Activated CD4-positive, CD25-positive, alpha-beta regulatory T cell treated with anti-CD3 and anti-CD28 coated beads, Interleukin-2, amount 50 U/mL, for 72 hours (primary cell): ENCODE data around the gene DGKD.

ENCODE experiments used
- DNase-seq: peaks from one replicate; pipeline ENCODE4 v3.0.0; 2021

Gene DGKD

GRCh38 chr2:233481368-233482142 lies 127.3 kb downstream of the DGKD start:
- DNase-seq, result no peak

DNA sequence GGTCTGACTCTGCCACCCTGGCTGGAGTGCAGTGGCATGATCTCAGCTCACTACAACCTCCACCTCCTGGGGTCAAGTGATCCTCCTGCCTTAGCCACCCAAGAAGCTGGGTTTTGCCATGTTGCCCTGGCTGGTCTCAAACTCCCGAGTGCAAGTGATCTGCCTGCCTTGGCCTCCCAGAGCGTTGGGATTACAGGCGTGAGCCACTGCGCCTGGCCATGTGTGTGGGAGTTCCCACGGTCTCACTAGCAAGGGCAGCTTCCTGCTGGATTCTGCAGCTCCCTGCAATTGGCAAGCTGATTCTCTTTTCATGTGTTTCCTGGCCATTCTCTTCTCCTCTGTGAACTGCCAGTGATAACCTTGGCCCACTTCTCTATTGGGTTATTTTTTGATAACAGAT lies 128.3 kb downstream of the DGKD start:
- DNase-seq, result no peak

GRCh38 chr2:233485726-233486125 lies 131.4 kb downstream of the DGKD start:
- DNase-seq, result no peak

GRCh38 chr2:233486357-233486756 lies 132.1 kb downstream of the DGKD start:
- DNase-seq, result no peak

DNA sequence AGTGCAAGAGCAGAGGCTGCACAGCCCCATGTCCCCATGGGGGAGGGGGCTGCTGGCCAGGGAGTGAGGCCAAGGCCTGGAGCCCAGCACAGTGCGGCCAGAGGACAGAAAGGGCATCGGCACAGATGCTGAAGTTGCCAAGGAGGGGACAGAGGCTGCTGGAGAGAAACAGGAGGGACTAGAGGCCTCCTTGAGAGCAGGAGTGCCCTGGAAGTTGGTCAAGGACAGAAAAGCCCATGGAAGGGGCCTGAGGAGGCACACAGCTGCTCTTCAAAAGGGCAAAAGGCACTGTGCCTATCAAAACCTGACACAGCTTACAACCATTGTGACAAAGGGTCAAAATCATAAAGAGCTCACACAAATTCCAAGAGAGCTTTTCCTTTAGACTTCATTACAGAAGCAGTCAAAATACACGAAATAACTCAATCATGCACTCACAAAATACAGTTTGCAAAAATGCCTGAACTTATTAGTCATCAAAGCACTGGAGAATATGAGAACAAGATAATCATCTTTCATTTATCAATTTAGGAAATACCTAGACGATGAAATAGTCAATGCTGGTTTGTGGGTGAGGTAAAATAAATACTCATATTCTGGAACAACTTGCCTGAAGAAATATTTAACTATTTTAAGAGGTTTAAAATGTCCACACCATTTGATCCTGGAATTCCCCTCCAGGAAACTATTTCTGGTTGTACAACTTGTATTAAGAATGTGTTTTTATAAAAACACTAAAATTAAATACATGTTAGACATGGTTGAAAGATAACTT lies 132.7 kb downstream of the DGKD start:
- no peak for DNase-seq

DNA sequence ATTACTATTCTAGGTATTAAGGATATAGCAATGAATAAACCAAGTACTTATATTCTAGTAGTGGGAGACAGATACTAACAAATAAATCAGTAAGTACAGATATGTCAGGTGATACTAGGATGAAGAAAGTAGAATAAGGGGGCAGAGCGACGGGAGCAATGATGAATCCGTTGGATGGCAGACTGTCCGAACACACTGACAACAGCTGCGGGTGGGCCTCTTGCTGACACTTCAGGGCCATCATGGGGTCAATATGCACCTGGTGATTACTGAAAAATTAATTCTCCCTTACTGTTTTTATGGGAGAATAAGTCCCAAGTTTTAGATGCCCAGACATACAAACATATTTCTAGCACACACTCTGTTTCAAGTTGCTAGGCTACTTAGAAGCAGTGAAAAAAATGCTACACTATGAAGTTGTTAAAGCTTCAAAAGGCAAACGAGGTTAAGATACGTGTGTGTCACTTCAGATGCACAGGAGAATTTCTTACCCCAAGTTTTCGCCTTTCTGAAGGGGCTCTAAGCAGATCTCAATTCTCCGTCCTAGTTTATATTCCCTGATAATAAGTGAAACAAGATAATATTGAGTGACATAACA lies 133.6 kb downstream of the DGKD start:
- DNase-seq, result no peak

DNA sequence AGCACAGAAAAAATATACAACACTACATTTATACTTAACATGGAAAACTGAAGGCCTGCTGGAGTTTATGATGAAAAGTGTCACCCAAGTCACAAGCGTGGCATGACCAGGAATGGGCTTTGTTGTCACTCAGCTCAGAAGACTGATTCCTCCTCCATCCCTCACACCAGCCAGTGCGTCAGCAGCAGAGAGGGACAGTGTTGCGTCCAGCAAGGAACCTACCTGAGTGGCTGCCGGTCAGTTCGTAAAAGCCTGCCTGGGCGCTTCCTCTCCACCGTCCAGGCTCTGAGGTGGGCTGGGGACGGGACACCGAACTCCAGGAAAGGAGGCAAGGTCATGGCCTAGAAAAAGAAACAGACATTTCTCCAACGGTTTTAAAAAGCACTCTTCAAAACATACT lies 134.8 kb downstream of the DGKD start:
- DNase-seq, result no peak

- DNase-seq, result no peak
Measured at GRCh38 chr2:233489666-233490065, 135.4 kb downstream of the DGKD start.

- no peak for DNase-seq
Measured at GRCh38 chr2:233490831-233491230, 136.5 kb downstream of the DGKD start.

- DNase-seq, result no peak
Measured at GRCh38 chr2:233491326-233491725, 137.0 kb downstream of the DGKD start.

DNA sequence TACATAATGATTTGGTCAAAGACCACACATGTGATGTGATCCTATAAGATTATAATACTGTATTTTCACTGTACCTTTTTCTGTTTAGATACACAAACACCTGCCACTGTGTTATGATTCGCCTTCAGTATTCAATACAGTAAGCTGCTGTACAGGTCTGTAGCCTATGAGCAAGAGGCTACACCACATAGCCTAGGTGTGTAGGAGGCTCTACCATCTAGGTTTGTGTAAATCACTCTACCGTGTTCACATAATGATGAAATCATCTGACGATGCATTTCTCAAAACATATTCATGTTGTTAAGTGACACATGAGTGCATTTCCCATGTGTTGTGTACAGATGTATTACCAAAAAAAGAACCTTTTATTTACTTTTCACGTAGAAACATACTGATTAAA lies 137.8 kb downstream of the DGKD start:
- no peak for DNase-seq

DNA sequence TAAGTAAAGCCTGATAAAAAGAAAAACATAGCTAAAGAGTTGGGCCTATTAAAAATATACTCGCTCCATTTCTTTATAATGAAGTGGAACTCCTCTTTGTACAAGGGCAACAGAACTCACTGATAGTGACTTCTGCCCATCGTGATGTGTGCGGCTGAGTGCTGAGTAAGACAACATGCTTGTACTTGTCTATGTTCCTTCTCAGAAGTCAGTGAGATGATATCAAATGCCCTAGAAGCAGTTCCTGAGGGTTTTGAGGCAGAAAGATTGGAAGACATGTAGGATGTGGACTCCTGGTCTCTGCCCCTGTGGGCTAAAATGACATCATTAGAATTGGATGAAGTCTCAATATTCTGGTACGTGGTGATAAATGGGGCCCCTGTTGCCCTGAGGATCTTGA lies 138.5 kb downstream of the DGKD start:
- no peak for DNase-seq

- no peak for DNase-seq
Measured at GRCh38 chr2:233495503-233496496, 141.5 kb downstream of the DGKD start.

DNA sequence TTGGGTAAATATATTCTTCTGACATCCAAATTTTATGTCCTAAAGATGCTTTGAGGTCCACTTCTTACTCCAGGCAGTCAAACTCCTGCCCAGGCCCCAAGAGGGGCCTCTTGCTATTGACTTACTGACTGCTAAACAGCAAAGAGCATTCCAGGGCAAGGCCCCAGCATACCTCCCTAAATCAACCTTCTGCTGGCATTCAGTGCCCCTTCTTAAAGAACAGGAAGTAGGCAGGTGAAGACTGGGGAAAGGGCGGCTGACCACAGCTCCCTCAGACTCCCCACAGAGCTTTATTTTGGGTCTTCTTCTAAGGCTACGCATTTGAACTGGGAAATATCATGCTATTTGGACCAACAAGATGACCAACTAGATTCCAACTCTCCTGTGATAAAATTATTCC lies 143.4 kb downstream of the DGKD start:
- no peak for DNase-seq

DNA sequence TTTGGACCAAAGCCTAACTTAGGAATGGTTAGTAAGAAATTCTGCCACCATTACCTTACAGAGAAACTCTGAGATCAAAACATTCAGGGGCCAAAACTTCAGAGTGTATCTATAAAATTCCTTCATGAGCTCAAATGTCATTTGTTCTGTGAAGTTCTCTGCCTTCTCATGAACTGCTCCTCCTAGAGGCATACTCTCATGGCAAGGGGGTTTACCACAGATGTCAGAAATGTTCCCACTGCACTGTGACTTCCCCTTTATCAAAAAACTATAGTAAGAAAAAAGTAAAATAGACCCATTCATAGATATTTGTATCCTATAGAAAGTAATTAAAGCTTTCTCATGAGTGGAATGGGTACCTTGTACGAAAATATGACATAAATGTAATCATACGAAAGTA lies 143.8 kb downstream of the DGKD start:
- no peak for DNase-seq

DNA sequence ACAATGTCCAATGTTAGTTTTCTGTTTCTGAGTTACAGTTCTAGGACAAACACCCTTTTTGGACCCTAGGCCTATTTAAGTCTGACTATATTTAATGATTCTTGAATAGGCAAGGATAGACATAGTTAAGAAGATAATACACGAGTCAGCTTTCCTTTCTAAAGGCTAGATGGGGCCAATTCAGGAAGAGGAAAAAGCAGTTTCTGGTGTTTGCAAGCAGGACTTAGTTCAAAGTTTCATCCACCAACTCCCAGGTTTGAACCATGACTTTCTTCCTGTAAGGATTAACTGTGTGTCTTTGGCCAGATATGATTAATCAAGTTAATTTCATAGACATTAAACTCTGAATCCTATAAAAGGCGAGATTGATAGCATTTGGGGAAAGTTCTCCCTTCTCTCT lies 145.6 kb downstream of the DGKD start:
- DNase-seq, result no peak

DNA sequence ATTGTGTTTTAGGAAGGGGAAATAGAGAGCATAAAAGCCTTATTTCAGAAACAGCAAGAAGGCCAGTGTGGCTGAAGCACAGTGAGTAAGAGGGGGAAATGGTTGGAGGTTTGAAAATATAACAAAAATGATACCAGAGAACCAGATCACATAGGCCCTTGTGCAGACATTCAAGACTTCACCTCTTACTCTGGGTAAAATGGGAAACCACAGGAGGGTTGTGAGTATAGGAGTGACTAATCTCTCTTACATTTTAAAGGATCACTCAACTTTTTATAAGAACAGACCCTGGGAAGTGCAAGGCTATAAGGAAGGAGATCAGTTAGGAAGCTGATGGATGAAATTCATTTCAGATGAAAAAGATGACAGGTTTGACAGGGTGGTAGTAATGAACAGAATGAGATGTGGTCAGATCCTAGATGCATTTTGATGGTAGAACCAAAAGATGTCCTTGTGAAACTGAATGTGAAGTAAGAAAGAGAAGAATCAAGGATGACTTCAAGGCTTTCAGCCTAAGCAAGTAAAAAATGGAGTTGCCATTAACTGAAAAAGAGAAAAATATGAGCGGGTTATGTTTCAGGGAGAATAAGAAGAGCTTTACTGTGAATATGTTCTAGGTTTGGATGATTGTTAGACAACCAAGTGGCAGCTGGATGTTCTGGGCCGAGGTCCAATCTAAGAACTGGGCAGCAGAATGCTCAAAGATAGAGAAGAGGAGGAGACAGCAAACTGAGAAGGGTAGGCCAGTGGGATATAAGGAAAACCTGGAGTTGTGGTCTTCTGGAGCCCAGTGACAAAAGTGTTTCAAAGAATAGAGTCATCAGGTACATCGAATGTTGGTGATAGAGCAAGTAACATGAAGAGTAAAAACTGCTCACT lies 147.1 kb downstream of the DGKD start:
- DNase-seq, result no peak

GRCh38 chr2:233503481-233503880 lies 149.2 kb downstream of the DGKD start:
- no peak for DNase-seq

DNA sequence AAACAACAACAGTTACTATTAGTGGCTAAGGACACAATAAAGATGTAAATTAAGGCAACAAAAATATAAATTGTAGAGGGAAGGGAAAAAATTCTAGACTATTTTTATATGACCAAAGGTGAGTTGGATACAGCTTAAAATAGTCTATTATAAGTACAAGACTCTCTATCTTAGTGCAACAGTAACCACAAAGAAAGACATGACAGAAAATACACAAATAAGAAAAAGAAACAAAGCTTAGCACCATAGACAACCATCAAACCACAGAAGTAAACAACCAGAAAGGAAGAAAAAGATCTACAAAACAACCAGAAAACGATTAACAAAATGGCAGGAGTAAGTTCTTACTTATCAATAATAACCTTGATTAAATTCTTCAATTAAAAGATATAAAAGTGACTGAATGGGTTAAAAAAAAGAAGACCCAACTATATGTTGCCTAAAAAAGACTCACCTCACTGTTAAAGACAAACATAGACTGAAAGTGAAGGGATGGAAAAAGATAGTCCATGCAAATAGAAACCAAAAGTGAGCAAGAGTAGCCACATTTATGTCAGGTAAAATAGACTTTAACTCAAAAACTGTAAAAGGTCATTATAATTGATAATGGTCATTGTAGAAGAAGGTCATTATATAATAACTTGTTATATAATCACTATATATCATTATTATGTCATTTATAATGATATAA lies 149.8 kb downstream of the DGKD start:
- DNase-seq, result no peak

GRCh38 chr2:233513953-233514655 lies 159.8 kb downstream of the DGKD start:
- no peak for DNase-seq
